Putamen (tissue), 1 donor: ENCODE data around the gene SLC46A3.
A peak's percentile ranks its signal among the peaks of the same experiment; 100 is the strongest.

Experiments used
- DNase-seq: peaks from one replicate; pipeline ENCODE4 v3.0.0-alpha.2; 2016; ENCODE audit warnings: low spot score

The SLC46A3 gene

DNA sequence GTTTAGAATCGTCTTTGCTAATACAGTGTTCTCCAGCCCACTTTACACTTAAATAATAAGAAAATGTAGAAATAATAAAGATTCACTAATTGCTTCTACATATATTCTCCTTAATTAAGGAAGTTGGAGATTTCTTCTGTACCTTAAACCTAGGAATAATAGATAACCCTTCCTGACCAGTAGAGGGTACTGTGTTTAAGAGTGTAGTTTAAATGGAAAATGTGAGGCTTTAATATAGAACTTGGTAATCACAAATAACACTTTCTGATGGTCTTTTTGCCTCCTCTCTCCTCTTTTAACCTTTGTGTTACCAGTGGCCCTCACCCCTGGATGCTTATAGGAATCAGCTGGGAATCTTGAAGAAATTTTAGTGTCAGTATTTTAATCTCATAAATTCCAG is 39.1 kb downstream of the SLC46A3 start:
- no peak for DNase-seq

DNA sequence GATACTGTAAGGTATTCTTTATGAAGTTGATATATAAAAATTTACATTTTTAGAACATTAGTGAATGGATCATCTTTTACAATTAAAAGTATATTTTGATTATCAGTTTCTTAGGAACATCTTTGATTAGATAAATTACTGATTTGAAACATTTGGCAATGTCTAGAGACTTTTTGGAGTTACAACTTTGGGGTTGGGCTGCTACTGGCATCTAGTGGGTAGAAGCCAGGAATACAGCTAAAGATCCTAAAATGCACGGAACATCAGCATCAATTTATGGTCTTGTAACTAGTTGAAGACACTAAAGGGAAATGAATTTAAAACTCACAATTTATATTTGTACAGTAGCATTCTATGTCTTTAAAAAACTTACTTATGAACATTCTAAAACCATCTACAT is 40.0 kb downstream of the SLC46A3 start:
- DNase-seq = no peak

DNA sequence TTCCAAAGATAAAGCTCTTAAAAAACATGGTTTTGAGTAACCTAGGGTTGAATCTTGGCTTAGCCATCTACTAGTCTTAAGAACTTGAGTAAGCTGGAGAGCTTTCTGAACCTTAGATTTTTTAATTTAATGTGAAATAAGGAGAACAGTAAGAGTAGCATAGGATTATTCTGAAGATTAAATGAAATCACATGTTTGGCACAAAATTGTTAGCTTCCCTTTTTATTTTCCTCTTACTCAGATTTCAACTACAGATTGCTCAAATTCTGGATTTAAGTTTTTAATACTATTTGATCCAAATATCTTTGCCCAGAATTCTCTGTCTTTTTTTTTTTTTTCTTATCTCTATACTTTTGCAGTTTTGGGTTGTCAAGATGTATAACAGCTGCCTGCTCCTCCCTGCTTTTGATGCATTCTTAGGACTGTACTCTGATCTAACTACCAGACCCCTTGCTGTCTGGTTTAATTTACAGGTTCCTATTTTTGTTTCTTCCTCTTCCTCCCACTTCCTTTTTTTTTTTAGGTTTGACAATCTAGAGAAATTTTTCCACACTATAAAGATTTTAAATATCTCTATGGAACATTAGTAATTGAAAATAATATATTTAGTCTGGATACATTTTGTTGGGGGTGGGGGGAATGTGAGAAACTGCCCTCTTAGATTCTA is 47.5 kb downstream of the SLC46A3 start:
- no peak for DNase-seq

DNA sequence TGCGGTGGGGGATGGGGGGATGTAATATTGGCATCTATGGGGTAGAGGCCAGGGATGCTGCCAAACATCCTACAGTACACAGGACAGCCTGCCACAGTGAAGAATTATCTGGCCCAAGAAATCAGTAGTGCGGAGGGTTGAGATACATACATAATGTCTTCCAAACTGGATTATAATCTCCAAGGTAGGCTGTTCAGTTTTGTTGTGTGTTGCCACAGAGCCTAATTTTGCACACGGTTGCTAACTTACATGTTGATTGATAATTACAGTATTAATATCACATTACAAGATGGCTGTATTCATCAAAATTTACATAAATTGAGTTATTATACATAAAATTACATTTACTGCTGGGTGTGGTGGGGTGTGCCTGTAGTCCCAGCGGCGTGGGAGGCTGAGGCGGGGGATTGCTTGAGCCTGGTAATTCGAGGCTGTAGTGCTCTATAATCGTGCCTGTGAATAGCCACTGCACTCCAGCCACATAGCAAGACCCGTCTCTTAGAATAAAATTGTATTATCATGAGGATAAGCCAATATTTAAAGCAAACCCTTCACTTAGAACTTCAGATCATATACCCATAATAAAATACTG is 51.8 kb downstream of the SLC46A3 start:
- DNase-seq = no peak

DNA sequence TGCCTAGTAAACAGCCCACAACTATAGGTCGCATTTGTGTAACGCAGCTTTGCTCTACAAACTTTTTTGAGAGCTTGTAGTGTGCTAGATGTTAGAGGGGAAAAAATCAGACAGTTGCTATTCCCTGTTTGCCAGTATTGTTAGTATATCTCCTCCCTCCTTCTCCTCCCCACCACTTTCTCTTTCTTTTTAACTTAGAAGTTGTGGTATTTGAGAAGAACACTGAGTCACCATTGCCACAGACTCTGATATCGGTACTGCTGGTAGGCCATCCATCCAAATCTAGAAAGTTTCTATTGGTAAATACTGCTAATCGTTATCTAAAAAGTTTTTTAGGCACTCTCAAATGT is 59.2 kb downstream of the SLC46A3 start:
- DNase-seq = no peak

GRCh38 chr13:28658796-28659620 is 59.8 kb downstream of the SLC46A3 start, which contains the start of gene POMP:
POMP (plus strand) TSS chr13:28659130; CDS start chr13:28659185, 55 bp downstream.
- peak; percentile 92 for DNase-seq

- no peak for DNase-seq
These were observed 60.3 kb downstream of the SLC46A3 start for GRCh38 chr13:28658539-28658795.

GRCh38 chr13:28657784-28658538 is 60.8 kb downstream of the SLC46A3 start:
- no peak for DNase-seq

- DNase-seq = no peak
These were observed 63.2 kb downstream of the SLC46A3 start for GRCh38 chr13:28655561-28655960.

DNA sequence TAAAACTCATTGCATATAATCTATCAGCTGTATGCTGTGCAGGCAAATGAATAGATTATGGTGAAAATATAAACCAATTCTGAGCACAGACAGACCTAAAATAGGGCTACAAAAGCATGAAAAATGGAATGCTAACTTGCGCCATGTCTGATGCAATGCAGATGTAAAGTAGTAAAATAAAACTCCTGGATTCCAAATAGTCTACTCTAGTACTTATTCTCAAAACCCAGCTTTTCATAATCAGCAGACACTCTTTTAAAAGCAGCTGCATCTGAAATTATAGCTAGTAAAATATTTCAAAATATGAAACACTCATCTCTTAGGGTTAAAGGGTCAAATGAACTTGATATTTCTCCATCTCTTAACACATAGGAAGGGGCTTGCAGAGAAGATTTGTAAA is 64.5 kb downstream of the SLC46A3 start:
- DNase-seq = no peak

DNA sequence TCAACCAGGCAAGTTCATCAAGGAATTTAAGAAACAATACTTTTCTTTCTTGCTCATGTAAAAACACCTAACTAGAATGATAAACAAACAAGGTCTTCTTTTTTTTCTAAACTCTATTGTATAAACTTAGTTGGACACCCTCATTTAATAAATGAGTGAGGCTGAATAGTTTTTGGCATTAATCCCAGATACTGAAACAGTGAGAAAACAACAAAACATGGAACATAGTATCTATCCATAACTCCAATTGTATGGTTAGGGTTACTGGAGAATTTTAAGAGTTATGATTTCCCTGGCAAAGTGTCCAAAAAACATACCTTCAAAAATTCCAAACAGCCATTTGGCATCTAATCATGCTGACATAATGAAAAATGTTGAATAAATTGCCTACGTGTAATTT is 65.7 kb downstream of the SLC46A3 start:
- no peak for DNase-seq

GRCh38 chr13:28651810-28652401 is 66.9 kb downstream of the SLC46A3 start:
- DNase-seq = no peak

- DNase-seq = no peak
These were observed 68.5 kb downstream of the SLC46A3 start for GRCh38 chr13:28650284-28650683.
